GM12873 (cell line): ENCODE measurements around the gene SLC1A6.

Experiments used
- TF ChIP-seq, protein P1 (sequence below): IDR thresholded peaks from 2 replicates; pipeline ENCODE4 v1.5.1; 2012; ENCODE audit warnings: low read depth, mild to moderate bottlenecking, moderate library complexity, low read length, control low read depth; ENCODE audit not compliant: insufficient read depth; ENCODE audit errors: missing control alignments

SLC1A6 gene

GRCh38 chr19:14954071-14954655 lies 25.5 kb downstream of the SLC1A6 start:
- TF ChIP-seq, protein P1, sequence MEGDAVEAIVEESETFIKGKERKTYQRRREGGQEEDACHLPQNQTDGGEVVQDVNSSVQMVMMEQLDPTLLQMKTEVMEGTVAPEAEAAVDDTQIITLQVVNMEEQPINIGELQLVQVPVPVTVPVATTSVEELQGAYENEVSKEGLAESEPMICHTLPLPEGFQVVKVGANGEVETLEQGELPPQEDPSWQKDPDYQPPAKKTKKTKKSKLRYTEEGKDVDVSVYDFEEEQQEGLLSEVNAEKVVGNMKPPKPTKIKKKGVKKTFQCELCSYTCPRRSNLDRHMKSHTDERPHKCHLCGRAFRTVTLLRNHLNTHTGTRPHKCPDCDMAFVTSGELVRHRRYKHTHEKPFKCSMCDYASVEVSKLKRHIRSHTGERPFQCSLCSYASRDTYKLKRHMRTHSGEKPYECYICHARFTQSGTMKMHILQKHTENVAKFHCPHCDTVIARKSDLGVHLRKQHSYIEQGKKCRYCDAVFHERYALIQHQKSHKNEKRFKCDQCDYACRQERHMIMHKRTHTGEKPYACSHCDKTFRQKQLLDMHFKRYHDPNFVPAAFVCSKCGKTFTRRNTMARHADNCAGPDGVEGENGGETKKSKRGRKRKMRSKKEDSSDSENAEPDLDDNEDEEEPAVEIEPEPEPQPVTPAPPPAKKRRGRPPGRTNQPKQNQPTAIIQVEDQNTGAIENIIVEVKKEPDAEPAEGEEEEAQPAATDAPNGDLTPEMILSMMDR: no peak

GRCh38 chr19:14952767-14953166 lies 26.9 kb downstream of the SLC1A6 start:
- TF ChIP-seq, protein P1: no peak

GRCh38 chr19:14950421-14950820 lies 29.2 kb downstream of the SLC1A6 start:
- TF ChIP-seq, protein P1: no peak

DNA sequence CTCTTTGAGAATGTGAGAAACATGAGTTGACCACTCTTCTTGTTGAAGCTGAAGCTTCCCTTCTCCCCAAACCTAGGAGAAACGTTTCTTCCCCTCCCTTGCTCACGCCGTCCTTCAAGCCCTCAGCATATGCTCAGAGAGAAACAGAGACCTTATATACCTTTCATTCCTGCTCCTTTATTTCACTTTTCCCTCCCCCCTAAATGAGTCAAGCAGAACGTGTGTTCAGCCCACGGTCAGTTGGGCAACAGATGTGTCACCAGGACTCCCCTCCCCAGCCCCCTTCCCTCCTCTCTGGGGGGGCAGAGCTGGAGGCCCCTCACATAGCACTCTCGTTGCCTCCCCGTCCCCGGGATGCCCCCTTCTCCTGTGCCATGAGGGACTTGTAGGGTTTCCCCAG lies 29.8 kb downstream of the SLC1A6 start:
- TF ChIP-seq, protein P1: no peak

GRCh38 chr19:14944456-14944855 lies 35.2 kb downstream of the SLC1A6 start:
- TF ChIP-seq, protein P1: no peak

DNA sequence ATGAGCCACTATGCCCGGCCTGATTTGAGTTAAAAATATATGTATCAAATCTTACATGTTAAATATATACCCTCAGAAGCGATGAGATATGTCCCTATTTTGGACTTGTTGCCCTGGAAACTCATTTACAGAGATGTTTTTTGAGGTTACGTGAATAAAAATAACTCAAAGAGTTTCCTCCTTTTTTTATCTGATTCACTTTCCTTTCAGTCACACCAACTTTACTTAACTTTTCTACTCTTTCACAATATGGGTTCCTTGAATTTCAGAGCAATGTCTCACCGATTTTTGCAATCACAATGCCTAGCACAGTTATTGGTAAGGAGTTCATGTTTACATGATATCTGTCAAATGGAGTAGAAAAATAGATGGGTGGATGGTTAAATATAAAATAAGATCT lies 36.1 kb downstream of the SLC1A6 start:
- TF ChIP-seq, protein P1: no peak

- TF ChIP-seq, protein P1: no peak
Measured at GRCh38 chr19:14941189-14941588, 38.5 kb downstream of the SLC1A6 start, which contains the start of gene OR7C2. Gene OR7C2, plus strand, starts transcription at chr19:14941489. Its CDS starts 0 bp downstream, at chr19:14941489.
